ENCODE measurements around the gene TRIM25. TPM values are rescaled to one million over a fixed set of nuclear protein-coding genes. Genes with fewer than 3 reads are reported as not detected.

The TRIM25 gene
- total and polyA plus RNA-seq, 2 of the 8 experiments (the other 6 are each of a cell fraction or from before 2014, with no cell fraction given) = 16.6 to 38.9 TPM

DNA sequence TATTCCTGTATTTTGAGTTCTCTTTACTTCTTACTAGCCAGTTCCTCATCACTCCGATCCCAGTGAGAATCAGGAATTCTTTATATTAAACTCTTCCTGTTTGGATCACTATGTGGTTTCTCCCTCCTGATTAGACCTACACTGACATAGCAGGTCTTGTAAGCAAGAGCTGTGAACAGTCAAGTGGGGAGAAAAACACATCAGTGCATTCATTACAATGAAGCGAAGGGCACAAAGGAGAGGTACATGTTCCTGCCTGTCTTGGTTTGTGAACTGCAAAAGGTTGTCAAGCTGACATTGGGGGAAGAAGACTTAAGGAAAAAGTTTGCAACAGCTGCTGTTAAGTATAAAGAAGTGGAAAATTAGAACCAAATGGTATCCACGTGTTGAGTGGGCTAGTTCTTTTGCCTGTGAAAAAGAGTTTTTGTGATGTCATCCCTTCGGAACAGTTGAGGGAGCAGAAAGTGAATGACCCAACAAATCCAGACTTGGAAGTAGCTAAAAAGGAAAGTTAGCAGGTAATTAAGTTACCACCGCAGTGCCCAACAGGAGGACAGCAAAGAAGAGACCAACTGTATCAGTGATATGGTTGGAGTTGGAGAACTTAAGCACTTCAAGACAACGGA lies 23.0 kb upstream of the TRIM25 start (continued):
- TF ChIP-seq EZH2 (IDR thresholded peaks at IDR 0.05; ENCODE audit: low read depth, low read length, severe bottlenecking) = no peak
- no peak for TF ChIP-seq SIX5 (IDR thresholded peaks at IDR 0.05; ENCODE audit: low read depth, low read length)
- TF ChIP-seq RFX5 (IDR thresholded peaks at IDR 0.05; ENCODE audit: borderline replicate concordance, low read depth, low read length) = no peak
- TF ChIP-seq ZNF274 (IDR thresholded peaks at IDR 0.05; ENCODE audit: borderline replicate concordance, extremely low read depth, low read length) = no peak
- TF ChIP-seq SAP30 (IDR thresholded peaks at IDR 0.05; ENCODE audit: insufficient read depth, insufficient replicate concordance, low read length) = no peak

Data from H1 (cell line).